Stimulated activated CD4-positive, alpha-beta T cell treated with anti-CD3 and anti-CD28 coated beads, Interleukin-15, amount 100 ng/mL, for 24 hours (primary cell): Measurements from ENCODE around the gene NPTN.
"Not testable (repeated sequence)": the region's sequence is repeated elsewhere in the genome, so short reads cannot be mapped to it uniquely, and the experiment has no call there.

Source experiments
- DNase-seq: peaks from one replicate; pipeline ENCODE4 v3.0.0-alpha.2; 2020

NPTN gene

DNA sequence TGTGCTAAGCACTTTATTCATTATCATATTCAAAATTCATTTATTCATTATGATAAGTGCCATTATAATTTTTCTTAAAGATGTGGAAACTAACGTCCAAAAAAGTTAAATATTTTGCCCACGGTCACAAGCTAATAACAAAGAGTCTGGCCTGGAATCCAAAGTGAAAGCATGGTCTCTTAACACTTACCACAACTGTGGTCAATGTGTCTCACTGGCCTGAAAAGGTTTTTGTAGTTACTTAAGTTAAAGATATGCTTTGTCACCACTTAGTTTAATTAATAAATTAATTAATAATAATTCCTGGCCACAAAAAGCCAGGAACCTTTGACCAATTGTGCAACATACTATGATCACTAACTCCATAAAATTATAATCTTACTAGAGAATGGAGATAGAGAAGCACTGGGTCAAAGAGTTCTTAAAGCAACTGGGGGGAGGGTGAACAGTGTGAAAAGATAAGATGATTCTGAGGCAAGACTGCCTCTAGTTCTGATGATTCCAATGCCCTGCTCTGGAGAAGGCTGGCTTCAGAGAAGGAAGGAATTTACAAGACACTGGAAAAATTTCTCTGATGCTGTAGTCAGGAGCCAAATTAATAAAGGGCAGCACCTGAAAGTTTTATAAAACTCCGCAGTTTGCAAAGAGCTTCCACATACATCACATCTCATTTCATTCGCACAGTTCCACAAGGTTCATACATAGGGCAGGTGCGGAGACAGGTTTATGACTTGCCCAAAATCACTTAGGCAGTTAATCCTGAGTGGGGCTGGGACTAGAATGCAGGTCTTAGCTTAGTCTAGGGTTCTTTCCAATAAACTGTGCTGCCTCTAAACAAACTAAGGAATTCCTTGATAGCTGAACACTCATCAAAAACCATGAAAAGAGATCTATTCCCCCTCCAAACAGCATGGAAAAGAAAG lies 32.5 kb downstream of the NPTN start:
- no peak for DNase-seq

DNA sequence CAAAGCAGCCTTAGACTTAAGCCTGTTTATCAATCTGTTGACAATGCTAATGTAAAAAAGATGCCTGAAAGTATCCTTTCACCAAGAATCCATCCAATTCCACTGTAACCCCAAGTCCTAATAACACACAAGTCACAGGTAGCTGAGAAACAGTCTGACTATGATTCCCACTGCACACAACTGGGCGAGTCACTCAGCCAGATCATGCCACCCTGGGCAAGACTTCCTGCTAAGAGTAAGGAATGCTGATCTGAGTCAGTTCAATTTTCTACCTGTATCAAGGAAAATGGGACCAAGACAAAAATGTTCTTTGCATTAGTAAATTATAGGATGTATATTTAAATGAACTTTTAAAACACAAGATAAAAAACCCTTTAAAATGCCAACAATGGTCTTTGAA lies 33.3 kb downstream of the NPTN start:
- no peak for DNase-seq

DNA sequence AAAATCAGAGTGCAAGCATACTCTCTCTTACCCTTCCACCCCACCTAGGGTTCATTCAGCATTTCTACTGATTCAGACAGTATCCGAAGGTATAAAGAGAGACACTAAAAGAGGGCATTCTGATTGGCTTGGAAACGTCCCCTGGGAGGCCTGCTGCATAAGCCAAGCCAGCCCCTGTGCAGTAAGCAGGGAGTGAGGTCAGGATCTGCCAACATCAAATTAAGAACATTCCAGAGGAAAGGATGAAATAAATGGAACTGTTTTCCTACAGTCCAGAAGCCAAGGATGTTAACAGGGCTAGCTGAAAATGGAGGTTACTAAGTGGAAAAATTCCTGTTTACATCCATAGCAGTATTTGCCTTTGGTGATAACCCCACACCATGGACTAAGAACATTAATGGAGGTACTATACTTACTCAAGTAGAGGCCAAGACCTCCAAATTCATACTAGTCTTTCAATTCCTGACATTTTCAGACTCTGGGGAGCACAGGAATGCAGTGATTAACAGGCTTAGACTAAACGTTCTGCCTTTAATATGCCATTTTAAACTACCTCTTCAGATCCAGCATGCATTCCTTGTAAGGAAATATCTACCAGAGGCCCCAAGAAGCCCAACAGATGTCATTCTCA lies 34.5 kb downstream of the NPTN start:
- no peak for DNase-seq

DNA sequence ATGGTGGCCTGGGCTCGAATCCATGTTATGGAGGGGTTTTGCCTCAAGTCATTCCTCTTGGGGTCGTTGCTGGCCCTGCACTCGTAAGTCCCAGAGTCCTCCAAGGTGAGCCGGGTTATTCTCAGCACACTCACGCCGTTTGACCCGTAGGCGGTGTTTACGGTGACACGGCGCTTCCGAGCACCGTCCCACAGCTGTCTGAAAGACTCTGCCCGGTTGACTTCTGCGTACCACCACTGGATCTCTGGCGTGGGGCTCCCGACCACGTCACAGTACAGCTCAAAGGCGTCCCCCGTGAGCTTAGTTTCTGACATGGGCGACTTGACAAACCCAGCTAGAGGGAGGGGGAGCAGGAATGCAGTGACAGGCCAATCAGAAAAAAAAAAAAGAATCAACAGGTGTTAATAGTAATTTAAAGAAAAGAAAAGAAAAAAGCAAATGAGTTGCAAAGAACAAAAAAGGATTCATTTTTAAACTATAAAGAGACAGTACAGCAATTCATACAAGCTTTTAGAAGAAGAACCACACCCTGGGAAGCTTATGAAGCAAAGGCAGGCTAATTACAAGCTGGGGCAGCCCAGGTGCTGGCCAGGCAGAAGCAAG lies 36.1 kb downstream of the NPTN start:
- DNase-seq: no peak

DNA sequence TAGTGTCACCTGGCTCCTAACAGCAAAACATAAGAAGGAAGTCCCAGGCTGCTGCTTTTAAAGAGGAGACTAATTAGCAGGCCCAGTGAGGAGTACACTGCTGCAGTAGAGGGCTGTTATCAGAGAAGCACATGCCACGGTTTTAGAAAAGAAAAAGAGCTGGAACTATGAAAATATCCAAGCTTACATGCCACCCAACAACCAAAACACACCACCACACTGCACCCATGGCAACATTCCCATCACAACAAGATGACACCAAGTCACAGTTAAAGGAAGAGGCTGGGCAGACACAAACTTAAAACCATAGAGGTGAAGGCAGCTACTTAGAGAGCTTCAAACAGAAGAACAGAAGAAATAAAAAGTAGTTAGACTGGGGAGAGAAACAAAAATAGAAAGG lies 37.0 kb downstream of the NPTN start:
- no peak for DNase-seq

DNA sequence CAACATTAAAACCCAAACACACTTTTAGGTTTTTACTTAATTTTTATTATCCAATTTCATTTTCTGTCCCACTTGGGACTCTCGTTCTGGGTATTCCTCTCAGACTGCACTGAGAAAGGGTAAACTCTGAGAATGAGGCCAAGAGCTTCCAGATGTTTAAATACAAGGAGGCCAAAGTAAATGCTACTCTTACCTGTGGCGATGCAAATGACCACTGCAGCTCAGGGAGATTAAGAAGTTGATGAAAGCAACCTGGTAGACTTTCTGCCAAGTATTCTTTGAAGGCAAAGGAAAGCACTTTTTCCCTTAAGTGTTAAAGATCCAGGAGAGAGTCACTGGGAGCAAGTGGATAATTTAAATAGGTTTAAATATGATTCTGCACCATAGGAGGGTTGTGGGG lies 39.1 kb downstream of the NPTN start:
- no peak for DNase-seq

DNA sequence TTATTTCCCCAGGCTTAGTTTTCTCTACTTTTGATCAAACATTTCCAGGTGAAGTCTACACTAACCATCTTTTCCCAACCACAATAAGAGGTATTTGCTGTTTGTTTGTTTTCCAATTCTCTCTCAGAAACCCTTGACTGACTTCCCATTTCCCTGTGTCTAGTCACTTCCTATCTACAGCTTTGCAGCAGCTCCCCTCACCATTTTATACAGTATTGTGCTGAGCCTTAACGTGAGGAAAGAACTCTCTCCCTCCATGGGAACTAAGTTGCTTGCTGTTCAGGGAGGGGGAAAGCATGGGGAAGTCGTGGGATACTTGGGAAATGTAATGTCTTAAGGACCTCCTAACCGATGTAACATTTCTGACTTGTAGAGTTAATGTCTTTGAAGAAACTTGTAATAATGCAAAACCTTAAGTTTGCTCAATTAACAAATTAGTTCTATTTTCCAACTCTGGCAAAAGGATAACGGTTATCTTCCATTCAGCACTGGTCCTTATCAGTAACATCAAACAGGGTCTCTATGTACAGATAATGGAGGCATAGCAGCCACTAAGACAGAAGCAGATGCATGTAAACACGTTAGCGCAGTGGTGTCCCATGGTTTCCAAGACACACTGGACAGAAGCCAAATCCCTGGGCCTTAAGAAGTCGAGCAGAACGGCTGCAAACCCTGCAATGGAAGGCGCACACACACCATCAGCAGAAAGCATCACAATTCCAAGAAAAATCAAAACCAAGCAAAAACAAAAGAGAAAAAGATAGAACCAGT lies 39.7 kb downstream of the NPTN start:
- no peak for DNase-seq

DNA sequence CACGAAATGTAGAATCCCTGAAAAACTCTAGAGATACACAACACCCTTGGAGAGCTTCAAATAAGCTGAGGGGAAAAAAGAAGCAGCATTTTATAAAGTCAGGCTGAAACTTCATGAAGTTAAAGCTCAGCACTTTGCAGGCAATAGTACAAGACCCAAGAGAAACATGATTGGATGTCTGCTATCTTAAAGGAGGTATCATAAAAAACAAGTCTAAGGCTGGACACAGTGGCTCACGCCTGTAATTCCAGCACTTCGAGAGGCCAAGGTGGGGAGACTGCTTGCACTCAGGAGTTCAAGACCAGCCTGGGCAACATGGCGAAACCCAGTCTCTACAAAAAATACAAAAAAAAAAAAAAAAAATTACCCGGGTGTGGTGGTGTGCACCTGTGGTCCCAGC lies 42.9 kb downstream of the NPTN start:
- no peak for DNase-seq

DNA sequence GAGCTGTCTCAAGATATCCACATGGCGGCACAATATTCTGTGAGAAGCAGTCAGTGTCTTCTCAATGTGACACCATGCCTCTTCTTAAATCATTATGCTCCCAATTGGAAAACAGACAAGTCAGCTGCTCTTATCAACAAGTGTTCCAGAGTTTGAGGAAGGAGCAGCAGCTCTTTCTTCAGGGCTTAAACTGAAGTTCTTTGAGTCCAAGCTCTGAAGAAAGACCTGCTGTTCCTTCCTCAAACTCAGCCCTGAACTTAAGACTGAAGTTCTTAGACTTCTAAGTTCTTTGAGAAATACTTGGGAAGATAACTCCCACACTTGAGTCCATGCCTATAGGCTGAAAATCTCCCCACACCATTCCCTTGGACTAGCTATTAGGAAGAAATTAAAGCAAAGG lies 43.4 kb downstream of the NPTN start:
- no peak for DNase-seq

DNA sequence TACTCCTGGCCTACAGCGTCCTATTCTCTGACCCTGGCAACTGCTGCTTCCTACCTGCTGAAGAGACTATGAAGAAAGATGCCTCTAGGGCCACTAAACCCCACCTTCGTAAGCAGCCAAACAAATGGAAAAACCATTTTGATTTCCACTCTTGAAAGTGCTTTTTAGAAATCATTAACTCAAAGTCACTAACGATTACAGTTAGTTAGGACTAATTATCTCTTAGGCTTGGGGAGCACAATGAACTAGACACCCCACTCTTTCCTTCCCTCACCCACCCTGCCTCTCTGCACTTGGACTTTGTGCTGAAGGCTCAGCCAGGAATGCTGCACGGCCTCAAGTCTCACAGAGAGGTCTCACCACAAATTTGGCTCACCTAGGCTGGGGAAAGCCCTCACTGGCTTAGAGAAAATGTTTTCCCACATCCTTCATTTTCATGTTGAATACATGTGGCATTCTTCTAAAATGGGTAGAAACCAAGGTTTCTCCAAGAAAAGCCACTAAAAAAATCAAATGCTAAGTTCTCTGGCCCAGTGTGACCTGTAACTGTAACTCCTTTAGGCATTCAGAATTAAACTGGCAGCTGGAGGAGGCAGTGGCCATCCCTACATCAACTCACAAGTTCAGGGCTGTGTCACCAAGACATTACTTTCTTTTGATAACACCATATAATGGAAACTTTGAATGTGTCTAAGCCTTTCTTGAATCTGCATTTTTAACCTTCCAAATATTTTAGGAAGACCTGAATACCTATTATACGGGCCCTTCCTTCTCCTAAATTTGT lies 47.1 kb downstream of the NPTN start:
- DNase-seq: no peak

DNA sequence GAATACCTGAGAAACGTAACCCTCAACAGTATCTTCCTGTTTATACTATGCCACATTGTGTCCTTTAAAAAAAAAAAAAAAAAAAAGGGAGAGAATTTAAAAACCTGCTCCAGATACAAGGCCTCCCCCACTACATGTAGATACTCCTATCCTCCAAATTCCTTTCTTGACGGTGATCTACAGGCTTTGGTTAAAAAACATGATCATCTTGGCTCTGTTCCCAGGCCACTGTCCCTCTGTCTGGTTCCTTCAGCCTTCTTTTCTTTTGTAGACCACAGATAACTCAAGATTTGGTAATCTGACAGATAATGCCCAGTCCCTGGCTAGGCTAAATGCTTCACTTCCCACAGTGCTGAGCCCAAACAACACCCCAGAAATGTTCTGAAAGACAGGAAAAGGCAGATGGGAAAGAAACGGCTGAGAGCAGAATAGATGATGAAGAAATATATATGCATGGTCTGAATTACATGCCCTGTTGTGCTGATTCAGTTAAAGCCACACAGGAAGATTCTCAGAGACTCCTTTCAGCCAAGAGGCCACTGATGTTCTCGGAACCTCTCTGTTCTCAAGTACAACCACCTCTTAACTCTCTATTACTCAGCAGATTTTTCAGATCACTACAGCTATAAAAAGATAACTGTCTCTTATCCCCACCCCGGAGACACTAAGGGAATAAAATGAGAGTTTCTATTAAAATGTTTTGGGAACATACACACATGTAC lies 48.3 kb downstream of the NPTN start:
- DNase-seq: no peak

DNA sequence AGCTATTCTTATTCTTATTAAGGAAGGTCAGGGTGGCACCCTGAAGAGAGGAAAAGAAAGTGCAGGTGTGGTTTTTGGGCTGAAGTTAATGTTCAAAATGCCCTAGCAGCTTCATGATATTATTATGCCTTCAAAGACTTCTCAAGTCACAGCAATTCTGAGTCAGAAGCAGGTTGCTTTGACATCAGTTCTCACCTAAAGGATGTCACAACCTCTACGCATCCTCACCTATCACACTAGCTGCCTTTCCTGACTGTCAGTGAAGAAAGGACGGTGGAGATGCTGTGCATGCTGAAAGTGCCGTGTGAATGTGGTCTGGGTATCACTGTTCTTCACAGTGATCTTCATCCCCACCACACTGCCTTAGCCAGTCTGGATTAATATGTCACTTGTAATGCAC lies 49.6 kb downstream of the NPTN start:
- DNase-seq: no peak

DNA sequence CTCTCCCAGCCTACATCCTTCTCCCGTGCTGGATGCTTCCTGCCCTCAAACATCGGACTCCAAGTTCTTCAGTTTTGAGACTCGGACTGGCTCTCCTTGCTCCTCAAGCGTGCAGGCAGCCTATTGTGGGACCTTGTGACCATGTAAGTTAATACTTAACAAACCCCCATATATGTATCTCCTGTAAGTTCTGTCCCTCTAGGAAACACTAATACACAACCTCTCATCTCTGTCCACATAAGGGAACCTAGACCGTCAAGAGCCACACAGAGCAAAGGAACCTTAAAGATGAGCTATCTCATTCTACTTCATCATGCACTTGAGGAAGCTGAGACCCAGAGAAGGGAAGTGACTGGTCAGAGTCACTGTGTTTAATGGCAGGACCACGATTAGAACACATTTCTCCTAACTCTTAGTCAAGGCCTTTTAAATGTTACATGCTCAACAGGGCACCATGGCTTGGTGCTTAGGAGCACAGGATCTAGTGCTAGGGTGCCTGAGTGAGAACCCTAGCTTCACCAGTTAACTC lies 50.3 kb downstream of the NPTN start:
- no peak for DNase-seq

DNA sequence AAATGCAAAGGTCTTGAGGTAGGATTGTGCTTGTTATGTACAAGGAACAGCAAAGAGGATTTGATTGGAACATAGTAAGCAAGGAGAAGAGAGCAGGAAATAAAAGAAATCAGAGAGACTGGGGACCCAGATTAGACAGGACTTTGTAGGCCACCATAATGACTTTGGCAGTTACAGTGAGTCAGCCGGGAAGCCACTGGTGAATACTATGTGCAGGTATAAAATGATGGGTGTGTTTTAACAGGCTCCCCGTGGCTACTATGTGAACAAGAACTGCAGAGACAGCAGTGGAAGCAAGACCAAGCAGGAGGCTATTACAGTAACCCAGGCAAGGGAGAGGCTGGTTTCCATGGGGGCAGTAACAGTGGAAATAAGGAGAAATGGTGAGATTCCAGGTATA lies 55.2 kb downstream of the NPTN start:
- no peak for DNase-seq

DNA sequence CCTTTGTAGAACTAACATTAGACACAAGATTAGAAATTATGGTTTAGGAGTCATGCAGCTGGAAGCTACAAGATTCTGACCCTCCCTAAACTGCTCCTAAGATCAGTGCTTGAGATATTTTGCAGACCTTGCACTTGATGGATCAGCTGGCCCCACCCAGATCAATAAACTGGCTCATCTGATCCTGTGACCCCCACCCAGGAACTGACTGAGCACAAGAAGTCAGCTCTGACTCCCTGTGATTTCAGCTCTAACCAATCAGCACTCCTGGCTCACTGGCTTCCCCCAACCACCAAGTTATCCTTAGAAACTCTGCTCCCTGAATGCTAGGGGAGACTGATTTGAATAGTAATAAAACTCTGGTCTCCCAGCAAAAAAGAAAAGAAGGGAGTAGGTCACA lies 55.6 kb downstream of the NPTN start:
- DNase-seq: not testable (repeated sequence)

DNA sequence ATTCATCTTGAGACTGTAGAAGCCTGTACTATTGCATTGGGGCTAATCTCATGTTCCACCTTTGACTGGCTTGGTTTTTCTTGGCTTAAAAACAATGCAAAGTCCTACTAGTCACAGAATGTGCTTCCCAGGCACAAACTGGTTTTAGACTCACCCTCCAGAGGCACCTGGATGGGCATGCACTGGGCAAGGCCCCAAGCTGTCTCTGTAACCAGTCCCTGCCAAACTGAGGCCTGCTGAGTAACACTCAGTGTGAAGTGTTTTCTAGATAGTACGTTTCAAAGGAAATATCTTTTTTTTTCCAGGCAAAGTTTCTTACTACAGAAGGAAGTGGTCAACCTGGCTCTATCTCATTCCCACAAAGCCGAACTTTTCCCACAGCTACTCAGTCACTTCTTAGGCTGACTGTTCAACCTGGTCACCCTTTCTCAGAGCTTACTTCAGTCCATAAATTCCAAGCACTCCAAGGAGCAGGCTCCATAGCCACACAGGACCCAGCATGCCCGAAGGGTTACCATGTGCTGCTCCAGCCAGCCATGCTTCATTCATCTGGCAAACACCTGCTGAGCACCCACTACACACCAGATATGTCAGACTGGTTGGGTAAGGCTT lies 57.4 kb downstream of the NPTN start:
- DNase-seq: no peak

DNA sequence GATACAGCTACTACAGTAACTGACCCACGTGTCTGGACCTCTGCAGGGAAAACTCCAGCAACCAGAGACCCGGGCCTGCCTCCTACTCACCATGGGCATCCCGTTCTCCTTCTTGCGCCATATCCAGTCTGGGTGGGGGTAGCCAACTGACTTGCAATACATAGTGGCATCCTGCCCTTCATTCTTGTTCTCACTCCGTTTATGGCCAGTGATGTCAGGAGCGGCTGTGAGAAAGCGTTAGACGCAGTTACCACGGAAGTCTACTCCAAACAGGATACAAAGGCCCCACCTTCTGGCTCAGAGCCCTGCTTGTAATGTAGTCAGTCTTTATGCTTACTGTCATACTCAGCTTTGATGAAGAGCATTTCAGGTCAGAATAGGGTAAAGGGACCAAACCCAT lies 59.6 kb downstream of the NPTN start:
- DNase-seq: no peak

DNA sequence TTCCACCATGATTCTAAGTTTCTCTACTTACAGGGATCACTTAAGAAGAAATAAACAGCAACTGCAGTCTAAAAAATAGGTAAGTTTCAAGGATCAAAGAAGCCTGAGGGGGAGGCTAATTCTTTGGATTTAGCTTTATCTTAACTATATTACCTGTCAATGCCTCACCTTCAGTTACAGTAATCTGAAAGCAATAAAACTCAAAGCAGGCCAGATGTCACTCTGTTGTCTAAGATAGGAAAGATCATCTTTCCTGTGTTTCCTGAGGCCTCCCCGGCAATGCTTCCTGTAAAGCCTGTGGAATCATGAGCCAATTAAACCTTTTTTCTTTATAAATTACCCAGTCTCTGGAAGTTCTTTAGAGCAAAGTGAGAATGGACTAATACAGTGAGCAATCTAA lies 60.2 kb downstream of the NPTN start:
- no peak for DNase-seq

DNA sequence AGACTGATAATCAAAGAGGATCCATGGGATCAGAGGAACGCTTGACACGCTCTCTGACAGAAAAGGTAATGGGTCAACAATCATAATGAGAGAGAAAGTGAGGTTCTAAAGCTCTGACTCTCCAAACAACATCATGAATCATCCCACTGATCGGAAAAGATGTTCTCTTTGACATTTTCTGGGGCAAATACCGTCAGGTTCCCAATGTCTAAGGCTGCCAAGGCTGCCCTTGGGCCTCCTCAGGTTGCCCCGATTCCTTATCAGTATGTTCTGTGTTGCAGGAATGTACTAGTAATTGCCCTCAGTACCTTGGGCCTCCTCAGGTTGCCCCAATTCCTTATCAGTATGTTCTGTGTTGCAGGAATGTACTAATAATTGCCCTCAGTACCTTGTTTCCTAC lies 60.9 kb downstream of the NPTN start:
- DNase-seq: no peak

DNA sequence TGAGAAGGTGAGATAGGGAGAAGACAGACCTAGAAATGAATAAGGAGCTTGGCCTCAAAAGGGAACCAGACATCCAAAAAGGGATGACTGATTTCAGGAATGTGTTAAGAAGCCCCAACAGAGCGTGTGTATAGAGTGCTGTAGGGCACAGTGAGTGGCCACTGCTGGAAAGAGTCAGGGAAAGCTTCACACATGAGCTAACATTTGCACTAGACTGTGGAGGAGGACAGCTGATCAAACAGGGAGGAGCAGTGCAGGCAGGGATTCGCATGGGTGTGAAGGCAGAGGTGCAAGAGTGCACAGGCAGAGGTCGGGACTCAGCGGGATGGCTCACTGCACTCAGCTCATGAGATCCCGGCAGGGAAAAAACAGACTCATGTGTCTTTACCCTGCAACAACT lies 61.8 kb downstream of the NPTN start:
- no peak for DNase-seq

DNA sequence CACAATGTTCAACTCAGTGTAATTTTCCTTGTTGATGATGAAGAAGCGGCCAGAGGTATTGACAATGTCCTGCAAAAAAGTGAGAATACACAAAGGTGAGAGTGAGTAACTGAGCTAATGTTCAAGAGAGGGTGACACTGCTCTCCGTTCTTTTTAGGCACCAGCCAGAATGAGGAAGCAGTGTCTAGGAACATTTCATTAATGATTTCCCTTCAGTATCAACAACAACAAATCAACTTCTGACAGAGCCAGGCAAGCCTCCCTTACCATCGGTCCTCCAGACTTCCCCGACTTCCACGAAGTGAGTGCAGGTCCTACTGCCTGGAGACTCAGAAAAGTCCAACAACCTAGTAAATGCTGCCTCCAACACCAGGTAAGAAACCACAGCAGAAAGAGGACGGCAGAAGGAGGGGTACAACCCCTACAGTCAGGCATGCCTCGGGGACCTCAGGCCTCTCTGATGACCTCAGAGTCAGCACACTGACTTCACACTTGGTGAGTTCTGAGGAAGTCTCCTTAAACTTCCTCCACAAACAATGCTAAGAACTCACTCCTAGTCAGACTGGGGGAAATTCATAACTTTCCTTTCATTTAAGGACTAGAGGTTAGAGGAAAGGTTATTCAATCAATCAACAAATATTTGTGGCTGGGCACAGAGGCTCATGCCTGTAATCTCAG lies 62.7 kb downstream of the NPTN start:
- DNase-seq: no peak
